GM12878 (cell line): Measurements from ENCODE around the gene CMTM3. TPM values are rescaled to one million over a fixed set of nuclear protein-coding genes. Genes with fewer than 3 reads are reported as not detected.

ENCODE experiments used
- ATAC-seq: fragments of 200-7000 bp; cut with Tn5 transposase; 3 replicates; pipeline ENCODE4 v1.9.1; 2020; ENCODE audit warnings: mild to moderate bottlenecking, moderate library complexity
- BruUV-seq: library from RNA; stranded (reverse); fragments of 400-500 nt; replicated peaks from 2 replicates; lab custom pipeline; 2021; lab: Mats Ljungman, UMichigan
- CTCF ChIA-PET: fragments of 300-600 bp; sonication (Branson Sonifier 250); formaldehyde crosslinking; extraction: SDS; loops from one replicate; lab custom pipeline; 2021; ENCODE audit warnings: inconsistent platforms; lab: Yijun Ruan, JAX
- POLR2A ChIA-PET: fragments of 350-600 bp; formaldehyde crosslinking; extraction: SDS; loops from one replicate; lab custom pipeline; 2021; ENCODE audit warnings: inconsistent platforms; lab: Charles Lee
- RAD21 ChIA-PET: fragments of 300-600 bp; sonication (Branson Sonifier 250); formaldehyde crosslinking; loops from one replicate; lab custom pipeline; 2023; ENCODE audit warnings: antibody characterized with exemption; ENCODE audit not compliant: unreplicated experiment; lab: Charles Lee
- SMC1A ChIA-PET: fragments of 300-600 bp; sonication (Branson Sonifier 250); formaldehyde crosslinking; loops from one replicate; lab custom pipeline; 2023; ENCODE audit not compliant: unreplicated experiment, uncharacterized antibody; lab: Charles Lee
- DNase-seq: peaks from one replicate; pipeline ENCODE4 v3.0.0-alpha.2; 2011; ENCODE audit warnings: low read depth, low spot score
- FAIRE-seq: peaks from 3 replicates; lab custom pipeline; 2011; peaks lifted over from hg19 to GRCh38; lab: Jason Lieb, UNC
- H2AFZ ChIP-seq: 2 replicates; pipeline ENCODE4 v1.6.0; 2011; ENCODE audit warnings: low read depth, low read length, control low read depth; ENCODE audit not compliant: control insufficient read depth
- H3K27ac ChIP-seq: 2 replicates; pipeline ENCODE4 v1.5.1; 2011; ENCODE audit warnings: control low read depth; ENCODE audit not compliant: control insufficient read depth, insufficient read depth
- H3K27me3 ChIP-seq, 2 experiments: replicated peaks in 1 of 2; 2 replicates each; pipeline versions ENCODE4 v1.6.0 to v1.6.1; 2011; ENCODE audit warnings: low read length in 1 of 2; ENCODE audit not compliant: control insufficient read depth in 2 of 2, insufficient read depth in 2 of 2
- H3K36me3 ChIP-seq, 2 experiments: 2 replicates each; pipeline ENCODE4 v1.5.1; 2011; ENCODE audit warnings: low read length in 1 of 2; ENCODE audit not compliant: control insufficient read depth in 2 of 2, insufficient read depth in 2 of 2
- H3K4me1 ChIP-seq: 2 replicates; pipeline ENCODE4 v1.6.1; 2011; ENCODE audit warnings: mild to moderate bottlenecking, low read length, moderate library complexity, mixed read lengths; ENCODE audit not compliant: control insufficient read depth, insufficient read depth
- H3K4me2 ChIP-seq: 2 replicates; pipeline ENCODE4 v1.6.0; 2011; ENCODE audit warnings: control low read depth; ENCODE audit not compliant: control insufficient read depth, insufficient read depth
- H3K4me3 ChIP-seq: fragments of 200-600 bp; sonication (generic); 2 replicates; pipeline ENCODE4 v1.5.1; 2016
- H3K79me2 ChIP-seq: 2 replicates; pipeline ENCODE4 v1.6.0; 2011; ENCODE audit warnings: low read length; ENCODE audit not compliant: control insufficient read depth, insufficient read depth
- H3K9ac ChIP-seq: 2 replicates; pipeline ENCODE4 v1.8.0; 2011; ENCODE audit warnings: low read length, control low read depth, mixed read lengths; ENCODE audit not compliant: control insufficient read depth, insufficient read depth
- H3K9me3 ChIP-seq: replicated peaks from 3 replicates; pipeline ENCODE4 v1.5.1; 2011; ENCODE audit warnings: mild to moderate bottlenecking, low read length; ENCODE audit not compliant: control insufficient read depth, insufficient read depth
- H4K20me1 ChIP-seq: 2 replicates; pipeline ENCODE4 v1.6.0; 2011; ENCODE audit not compliant: control insufficient read depth, insufficient read depth
- BHLHE40 ChIP-seq, 2 experiments: fragments of 450-650 bp in 1 of 2; IDR thresholded peaks; 2 replicates each; pipeline ENCODE4 v1.6.1; 2011 to 2017; ENCODE audit warnings: low read depth in 2 of 2, borderline replicate concordance in 1 of 2, improper control_type of control experiment in 1 of 2, low read length in 1 of 2, mild to moderate bottlenecking in 1 of 2
- CTCF ChIP-seq, 3 experiments: IDR thresholded peaks in 2 of 3; conservative IDR thresholded peaks in 1 of 3; 2 replicates each; pipeline ENCODE4 v1.5.1; 2011; ENCODE audit warnings: low read depth in 3 of 3, low read length in 3 of 3, mild to moderate bottlenecking in 3 of 3, control low read depth in 2 of 3, moderate library complexity in 2 of 3, inconsistent platforms in 1 of 3, mixed read lengths in 1 of 3; ENCODE audit not compliant: control insufficient read depth in 2 of 3, insufficient read depth in 1 of 3; ENCODE audit errors: extremely low read depth in 1 of 3
- EZH2 ChIP-seq: IDR thresholded peaks from 2 replicates; pipeline ENCODE4 v1.6.1; 2012; ENCODE audit warnings: low read depth, mild to moderate bottlenecking, control low read depth, inconsistent platforms, low read length, borderline replicate concordance; ENCODE audit not compliant: control insufficient read depth
- KDM1A ChIP-seq: fragments of 200-600 bp; sonication (generic); IDR thresholded peaks from 2 replicates; pipeline ENCODE4 v1.6.1; 2016; ENCODE audit warnings: borderline replicate concordance
- MYC ChIP-seq: IDR thresholded peaks from 2 replicates; pipeline ENCODE4 v1.6.1; 2011; ENCODE audit warnings: mild to moderate bottlenecking, low read length, moderate library complexity, inconsistent platforms; ENCODE audit not compliant: insufficient read depth, insufficient replicate concordance, insufficient read length, severe bottlenecking
- RB1 ChIP-seq: fragments of 450-650 bp; formaldehyde crosslinking; IDR thresholded peaks from 2 replicates; pipeline ENCODE4 v1.6.1; 2017; ENCODE audit warnings: mild to moderate bottlenecking, borderline replicate concordance
- SUZ12 ChIP-seq: fragments of 200-600 bp; sonication (generic); IDR thresholded peaks from one replicate; pipeline ENCODE4 v1.6.1; 2018; ENCODE audit warnings: antibody characterized with exemption, mild to moderate bottlenecking; ENCODE audit not compliant: unreplicated experiment
- ZNF24 ChIP-seq: fragments of 450-650 bp; IDR thresholded peaks from 2 replicates; pipeline ENCODE4 v1.6.1; 2017; ENCODE audit warnings: antibody characterized with exemption, mild to moderate bottlenecking
- WGBS: methylation state at CpG from one replicate; pipeline ENCODE4 v1.1.6; 2016; ENCODE audit warnings: low lambda C conversion rate; ENCODE audit not compliant: insufficient replicate concordance, insufficient coverage; ENCODE audit errors: missing lambda C conversion rate; 5-methylcytosine and 5-hydroxymethylcytosine counted together
- in situ Hi-C: fragments of 300-500 bp; cut with MboI; formaldehyde crosslinking; loops from 9 replicates; pipeline ENCODE4 v1.14.3; 2018; ENCODE audit warnings: mixed read lengths
- intact Hi-C: fragments of 100-400 bp; cut with micrococcal nuclease; formaldehyde crosslinking; loops from one replicate; pipeline ENCODE4 v1.14.2; 2022; ENCODE audit not compliant: unreplicated experiment
- polyA plus RNA-seq, 11 experiments: library from polyadenylated mRNA; depleted of rRNA in 4 of 11; unstranded in 6 of 11; stranded (reverse) in 5 of 11; fragments of >200 nt; fragmentation: Nextera tagmentation in 4 of 11; fragmentation: Illumina TruSeq in 1 of 11; extraction: Ambion mirVana in 4 of 11; extraction: Trizol in 1 of 11; gene quantifications; 1 replicate in 1 of 11; 2 replicates in 10 of 11; pipeline versions ENCODE4 v1.2.1 to v1.2.3, GENCODE V29; 2011 to 2016; ENCODE audit warnings: inconsistent platforms in 2 of 11, missing spikeins in 2 of 11, low read depth in 1 of 11
- total RNA-seq, 4 experiments: library from RNA; depleted of rRNA in 3 of 4; stranded (reverse); fragments of >200 nt in 3 of 4; fragmentation: Illumina TruSeq in 1 of 4; extraction: Trizol in 1 of 4; gene quantifications; 2 replicates each; pipeline versions ENCODE4 v1.2.1 to v1.2.3, GENCODE V29; 2013 to 2021
- TF ChIP-seq, protein P1 (sequence below): fragments of 450-650 bp; IDR thresholded peaks from 2 replicates; pipeline ENCODE4 v1.6.1; 2018; ENCODE audit warnings: mild to moderate bottlenecking, low read depth, moderate library complexity; ENCODE audit not compliant: partially characterized antibody

Gene CMTM3
- total and polyA plus RNA-seq, 10 of the 15 experiments (the other 5 are each of a cell fraction or from before 2014, with no cell fraction given) = 5.4 to 47.4 (median 28.6) TPM

DNA sequence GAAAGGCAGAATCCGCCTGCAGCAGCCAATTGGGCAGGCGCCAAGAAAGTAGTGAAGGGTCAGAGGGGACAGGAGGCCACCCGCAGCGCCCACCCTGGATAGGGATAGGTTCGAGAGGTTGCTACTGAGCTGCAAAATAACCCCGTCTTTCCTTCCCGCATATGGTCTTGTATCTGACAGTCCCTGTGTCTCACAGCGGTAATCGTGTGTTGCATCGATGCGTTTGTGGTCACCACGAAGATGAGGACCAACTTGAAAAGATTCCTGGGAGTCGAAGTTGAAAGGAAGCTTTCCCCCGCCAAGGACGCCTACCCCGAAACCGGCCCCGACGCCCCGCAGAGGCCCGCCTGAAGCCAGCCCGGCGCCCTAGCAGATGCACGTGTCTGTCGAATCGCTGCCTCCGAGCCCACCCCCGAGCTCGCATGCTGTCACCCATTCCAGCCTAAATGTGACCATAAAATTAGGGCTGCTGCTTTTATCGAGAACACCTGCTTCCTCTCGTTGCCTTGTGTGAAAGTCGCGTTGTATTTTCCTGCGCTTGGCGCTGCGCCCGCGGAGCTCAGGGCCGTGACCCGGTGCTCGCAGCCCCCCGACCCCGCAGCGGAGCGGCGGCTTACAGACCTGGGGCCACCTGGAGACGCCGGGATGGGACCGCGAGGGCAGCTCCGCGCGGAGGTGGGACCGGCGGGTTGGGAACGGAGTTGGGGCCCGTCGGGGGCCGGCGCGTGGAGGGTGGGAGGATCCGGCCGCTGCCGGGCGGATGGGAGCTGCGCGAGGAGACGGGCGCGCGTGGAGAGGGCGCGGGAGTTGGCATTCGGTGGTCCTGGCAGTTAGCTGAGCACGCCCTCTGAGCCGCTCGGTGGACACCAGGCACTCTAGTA is 25.6 kb upstream of the CMTM3 start, which contains the start of gene CMTM2:
TSS of gene CMTM2 (plus strand) at position 813 of the 881 bp plus-strand sequence. CDS start 145 bp downstream, outside the sequence.
- ChIA-PET RAD21 (no interaction called here), SMC1A (interaction anchor here (0.7 to 1.2 kb wide), 2 partner anchors 15 to 25 kb away, joined by 3 to 4 read pairs; no protein-coding TSS in a partner anchor), POLR2A (no interaction called here), CTCF (no interaction called here)
- H3K9ac ChIP-seq = no peak within 1 kb of the TSS
- H3K4me2 ChIP-seq = peak within 1 kb of the TSS; percentile 15; the same call in 1 of the 2 replicates
- DNase-seq = no peak
- H4K20me1 ChIP-seq = no peaks in the 10 kb centered on the region
- TF ChIP-seq CTCF (IDR thresholded peaks at IDR 0.05 in 2 of 3, conservative IDR thresholded peaks at IDR 0.05 in 1 of 3; ENCODE audit: control insufficient read depth in 2 of 3, extremely low read depth in 1 of 3, insufficient read depth in 1 of 3, low read depth in 3 of 3, low read length in 3 of 3) (no peak), RB1 (no peak), BHLHE40 (IDR thresholded peaks at IDR 0.05; ENCODE audit: borderline replicate concordance in 1 of 2, low read depth in 2 of 2, low read length in 1 of 2) (peak in 1 of 2 experiments; percentile 23; a peak in 1 of 4 replicates), MYC (no peak), SUZ12 (peak; percentile 60), EZH2 (0 out of 2 replicates have a peak, but pooled peaks have one; percentile 56), ZNF24 (no peak), KDM1A (no peak)
- TF ChIP-seq, protein P1, sequence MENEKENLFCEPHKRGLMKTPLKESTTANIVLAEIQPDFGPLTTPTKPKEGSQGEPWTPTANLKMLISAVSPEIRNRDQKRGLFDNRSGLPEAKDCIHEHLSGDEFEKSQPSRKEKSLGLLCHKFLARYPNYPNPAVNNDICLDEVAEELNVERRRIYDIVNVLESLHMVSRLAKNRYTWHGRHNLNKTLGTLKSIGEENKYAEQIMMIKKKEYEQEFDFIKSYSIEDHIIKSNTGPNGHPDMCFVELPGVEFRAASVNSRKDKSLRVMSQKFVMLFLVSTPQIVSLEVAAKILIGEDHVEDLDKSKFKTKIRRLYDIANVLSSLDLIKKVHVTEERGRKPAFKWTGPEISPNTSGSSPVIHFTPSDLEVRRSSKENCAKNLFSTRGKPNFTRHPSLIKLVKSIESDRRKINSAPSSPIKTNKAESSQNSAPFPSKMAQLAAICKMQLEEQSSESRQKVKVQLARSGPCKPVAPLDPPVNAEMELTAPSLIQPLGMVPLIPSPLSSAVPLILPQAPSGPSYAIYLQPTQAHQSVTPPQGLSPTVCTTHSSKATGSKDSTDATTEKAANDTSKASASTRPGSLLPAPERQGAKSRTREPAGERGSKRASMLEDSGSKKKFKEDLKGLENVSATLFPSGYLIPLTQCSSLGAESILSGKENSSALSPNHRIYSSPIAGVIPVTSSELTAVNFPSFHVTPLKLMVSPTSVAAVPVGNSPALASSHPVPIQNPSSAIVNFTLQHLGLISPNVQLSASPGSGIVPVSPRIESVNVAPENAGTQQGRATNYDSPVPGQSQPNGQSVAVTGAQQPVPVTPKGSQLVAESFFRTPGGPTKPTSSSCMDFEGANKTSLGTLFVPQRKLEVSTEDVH = no peak
- peaks cover 7 to 13% of the 10 kb centered on the region in 2 experiments for H3K27me3 ChIP-seq
- in situ Hi-C loops (no loop called here), intact Hi-C loops (no loop called here)
- no peaks in the 10 kb centered on the region for H3K36me3 ChIP-seq
- H3K27ac ChIP-seq = no peak within 1 kb of the TSS
- peak; percentile 33; the same call in 2 of the 3 replicates for ATAC-seq
- H3K4me3 ChIP-seq = no peak within 1 kb of the TSS
- H3K4me1 ChIP-seq = peaks cover 3% of the 10 kb centered on the region; the same call in 1 of the 2 replicates
- no peaks in the 10 kb centered on the region for H3K79me2 ChIP-seq
- H2AFZ ChIP-seq = no peak within 1 kb of the TSS
- WGBS = 23% methylated on average over 77 of the region's 77 CpGs
- FAIRE-seq = no peak
- H3K9me3 ChIP-seq = no peaks in the 10 kb centered on the region
- BruUV-seq = no TSS peak
